NOMO-1 treated with dmso at 0.1 percent for 144 hours (cell line): ENCODE results near the gene SNX20.

Experiments
- DNase-seq: peaks from one replicate; lab custom pipeline; 2025; ENCODE audit not compliant: unreplicated experiment; lab: John Stamatoyannopoulos, UW

SNX20 gene

DNA sequence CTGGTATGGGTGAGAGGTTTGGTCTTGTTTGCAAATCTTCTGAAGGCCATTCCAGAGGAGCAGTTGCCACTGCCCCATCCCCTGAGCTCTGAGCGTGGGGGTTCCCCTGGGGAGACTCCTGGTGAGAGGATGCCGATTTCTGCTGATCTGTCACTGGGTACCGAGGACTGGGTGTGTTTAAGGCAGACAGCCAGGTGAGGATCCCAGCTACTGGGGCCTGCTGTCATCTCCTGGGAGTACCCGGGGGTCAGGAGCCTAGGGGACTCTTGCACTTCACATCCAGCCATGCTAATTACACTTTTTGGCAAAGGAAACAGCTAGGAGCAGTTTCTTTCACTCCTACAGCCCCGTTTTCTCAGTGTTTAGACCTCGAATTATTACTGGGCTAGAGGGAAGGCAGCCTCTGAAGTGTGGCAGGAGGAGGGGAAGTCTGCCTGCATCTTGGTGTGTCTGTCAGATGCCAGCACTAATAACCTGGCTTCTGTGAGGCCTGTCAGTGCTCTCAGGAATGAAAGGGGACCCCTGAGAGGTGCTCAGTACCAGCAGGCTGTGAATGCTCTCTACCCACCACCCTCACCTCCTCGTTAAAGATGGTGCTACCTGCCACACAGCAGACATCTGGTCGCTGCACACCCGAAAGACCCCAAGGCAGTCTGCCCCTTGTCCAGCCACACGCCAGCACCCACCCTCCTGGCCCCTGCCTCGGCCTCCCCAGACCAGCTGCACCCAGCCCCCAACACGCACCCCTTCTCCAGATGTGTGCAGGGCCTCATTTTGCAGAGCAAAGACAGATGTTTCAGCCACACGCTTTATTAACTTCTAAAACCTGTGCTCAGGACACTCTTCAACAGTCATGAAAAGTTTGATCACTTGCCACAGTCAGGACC is 43.2 kb downstream of the SNX20 start:
- no peak for DNase-seq

DNA sequence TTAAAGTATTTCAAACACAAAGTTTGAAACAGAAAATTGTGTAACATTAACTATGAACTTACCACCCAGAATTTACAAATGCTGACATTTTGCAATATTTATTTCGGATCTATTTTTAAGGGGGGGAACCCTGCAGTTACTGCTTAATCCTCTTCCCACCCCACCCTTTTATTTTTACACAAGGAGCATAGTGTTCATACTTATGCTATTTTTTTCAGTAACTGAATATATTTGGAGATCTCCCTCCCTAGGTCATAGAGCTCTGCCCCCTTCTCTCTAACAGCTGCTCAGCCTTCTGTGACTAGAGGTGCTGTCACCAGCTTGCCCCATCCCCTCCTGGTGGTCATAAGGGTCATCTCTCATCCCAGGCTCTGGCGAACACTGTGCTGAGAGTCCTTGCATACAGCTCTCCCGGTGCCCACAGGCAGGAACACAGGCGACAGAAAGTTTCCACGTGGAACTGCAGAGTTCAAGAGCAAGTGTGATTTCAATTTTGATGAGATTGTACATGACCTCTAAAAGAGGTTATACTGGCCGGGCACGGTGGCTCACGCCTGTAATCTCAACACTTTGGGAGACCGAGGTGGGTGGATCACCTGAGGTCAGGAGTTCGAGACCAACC is 44.2 kb downstream of the SNX20 start:
- no peak for DNase-seq

DNA sequence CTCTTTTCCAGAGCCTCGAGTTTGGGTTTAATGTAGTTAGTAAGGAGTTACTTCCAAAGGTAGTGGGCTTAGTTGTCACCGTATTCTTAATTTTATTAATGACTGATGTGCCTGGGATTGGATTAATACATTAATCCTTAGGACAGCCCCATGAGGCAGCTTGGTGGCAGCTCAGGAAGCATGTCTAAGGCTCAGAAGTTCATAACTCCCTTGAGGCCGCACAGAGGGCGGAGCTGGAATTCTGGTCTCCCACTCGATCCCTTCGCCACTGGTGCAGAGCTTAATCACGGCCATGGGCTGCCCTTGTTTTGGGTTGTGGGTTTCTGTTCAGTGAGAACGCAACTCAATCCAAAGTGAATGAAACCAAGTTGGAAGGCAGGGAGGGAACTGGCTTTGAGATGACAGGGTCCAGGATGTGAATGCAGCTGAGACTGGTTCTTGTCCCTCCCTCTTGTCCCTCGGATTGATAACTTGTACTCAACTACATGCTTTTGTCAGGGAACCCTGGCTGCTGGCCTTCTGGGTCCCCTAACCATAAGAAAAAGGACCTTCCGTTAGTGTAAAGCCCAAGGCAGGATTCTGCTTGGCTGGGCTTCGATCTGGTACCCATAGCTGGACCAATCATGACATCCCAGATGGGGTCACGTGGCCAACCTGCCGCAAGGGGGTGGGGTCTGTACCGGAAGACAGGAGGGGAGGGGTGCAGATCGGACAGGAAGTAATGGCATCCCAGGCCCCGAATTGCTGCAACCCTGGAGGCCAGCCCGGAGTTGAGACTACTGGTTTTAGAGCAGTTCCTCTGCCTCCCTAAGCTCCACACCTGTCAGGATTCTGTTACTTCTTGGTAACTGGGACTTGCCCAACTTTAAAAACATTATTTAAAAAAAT is 45.4 kb downstream of the SNX20 start:
- DNase-seq = no peak

DNA sequence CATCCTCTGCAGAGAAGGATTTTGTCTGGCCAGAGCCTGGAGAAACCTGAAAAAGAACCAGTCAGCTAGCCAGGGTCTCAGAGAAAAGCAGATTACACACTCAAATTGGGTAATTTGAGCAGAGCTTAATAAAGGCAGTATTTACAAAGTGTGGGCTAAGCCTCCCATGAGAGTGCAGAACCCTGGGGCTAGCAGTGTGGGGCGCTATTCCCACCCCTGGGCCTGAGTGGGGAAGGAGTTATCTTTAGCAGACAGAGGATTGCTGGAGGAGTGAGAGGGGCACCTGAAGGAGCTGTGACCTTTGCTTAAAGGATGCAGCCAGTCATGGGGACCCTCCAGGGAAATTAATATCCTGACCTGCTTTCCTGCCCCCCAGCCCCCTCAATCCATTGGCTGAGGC is 46.2 kb downstream of the SNX20 start:
- no peak for DNase-seq

DNA sequence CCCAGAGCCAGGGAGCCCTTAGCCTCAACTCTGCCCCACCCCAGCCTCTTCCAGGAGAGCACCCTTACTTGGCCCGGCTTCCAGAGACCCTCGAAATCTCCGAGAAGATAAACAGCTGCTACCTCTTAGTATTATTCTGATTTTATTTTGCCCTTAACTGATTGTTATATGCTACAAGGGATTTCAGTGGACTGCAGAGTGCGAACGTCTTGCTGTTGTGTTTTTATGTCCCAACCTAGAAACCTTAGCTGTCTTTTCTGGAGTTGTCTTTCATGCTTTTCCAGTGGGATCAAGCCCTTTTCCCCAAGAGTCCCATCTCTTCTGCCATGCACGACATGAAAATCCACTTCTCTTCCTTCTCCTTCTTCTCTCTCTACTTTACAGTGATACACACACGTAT is 47.0 kb downstream of the SNX20 start:
- DNase-seq = no peak

DNA sequence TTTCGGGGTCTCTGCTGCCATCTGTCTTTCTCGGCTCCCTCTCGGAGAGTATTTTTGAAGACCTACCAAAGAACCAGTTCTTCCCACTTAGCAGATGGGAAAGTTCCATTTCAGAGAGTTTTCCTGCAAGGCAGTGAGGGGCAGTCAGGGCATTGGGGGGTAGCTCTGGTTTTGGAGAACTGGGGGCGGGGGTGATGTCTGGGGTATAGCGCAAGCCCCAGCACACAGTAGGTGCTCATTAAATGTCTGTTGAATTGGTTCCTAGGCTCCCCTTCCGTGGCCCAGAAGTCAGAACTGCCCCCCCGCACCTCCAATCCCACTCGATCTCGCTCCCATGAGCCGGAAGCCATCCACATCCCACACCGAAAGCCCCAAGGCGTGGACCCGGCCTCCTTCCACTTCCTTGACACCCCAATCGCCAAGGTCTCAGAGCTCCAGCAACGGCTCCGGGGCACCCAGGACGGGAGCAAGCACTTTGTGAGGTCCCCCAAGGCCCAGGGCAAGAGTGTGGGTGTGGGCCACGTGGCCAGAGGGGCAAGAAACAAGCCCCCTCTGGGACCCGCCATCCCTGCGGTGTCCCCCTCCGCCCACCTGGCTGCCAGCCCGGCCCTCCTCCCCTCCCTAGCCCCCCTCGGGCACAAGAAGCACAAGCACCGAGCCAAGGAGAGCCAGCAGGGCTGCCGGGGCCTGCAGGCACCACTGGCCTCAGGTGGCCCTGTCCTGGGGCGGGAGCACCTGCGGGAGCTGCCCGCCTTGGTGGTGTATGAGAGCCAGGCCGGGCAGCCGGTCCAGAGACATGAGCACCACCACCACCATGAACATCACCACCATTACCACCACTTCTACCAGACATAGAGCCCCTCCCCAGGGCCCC is 47.9 kb downstream of the SNX20 start:
- DNase-seq = no peak

DNA sequence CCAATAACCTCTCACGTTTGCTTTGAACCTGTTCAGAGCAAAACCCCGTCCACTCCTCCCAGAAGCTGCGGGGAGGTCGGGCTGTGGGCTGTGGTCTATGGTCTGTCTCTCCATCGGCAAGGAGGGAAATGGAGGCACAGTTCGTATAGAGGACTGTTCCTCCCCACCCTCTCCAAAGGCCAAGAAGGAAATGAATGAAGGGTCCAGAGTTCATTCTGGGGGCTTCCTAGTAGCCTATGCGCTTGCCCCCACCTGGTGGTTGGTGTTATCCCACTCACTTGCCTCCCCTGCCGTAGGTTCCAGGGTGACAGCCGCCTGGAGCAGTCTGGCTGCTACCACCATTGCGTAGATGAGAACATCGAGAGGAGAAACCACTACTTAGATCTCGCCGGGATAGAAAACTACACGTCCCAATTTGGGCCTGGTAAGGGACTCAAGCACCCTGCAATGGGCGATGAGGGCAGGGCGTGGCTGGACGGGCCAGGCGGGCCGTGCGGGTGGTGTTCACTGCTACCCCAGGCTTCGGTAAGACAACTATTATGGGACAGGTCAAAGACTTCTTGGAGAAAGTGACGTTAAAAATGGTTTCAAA is 49.0 kb downstream of the SNX20 start:
- no peak for DNase-seq

DNA sequence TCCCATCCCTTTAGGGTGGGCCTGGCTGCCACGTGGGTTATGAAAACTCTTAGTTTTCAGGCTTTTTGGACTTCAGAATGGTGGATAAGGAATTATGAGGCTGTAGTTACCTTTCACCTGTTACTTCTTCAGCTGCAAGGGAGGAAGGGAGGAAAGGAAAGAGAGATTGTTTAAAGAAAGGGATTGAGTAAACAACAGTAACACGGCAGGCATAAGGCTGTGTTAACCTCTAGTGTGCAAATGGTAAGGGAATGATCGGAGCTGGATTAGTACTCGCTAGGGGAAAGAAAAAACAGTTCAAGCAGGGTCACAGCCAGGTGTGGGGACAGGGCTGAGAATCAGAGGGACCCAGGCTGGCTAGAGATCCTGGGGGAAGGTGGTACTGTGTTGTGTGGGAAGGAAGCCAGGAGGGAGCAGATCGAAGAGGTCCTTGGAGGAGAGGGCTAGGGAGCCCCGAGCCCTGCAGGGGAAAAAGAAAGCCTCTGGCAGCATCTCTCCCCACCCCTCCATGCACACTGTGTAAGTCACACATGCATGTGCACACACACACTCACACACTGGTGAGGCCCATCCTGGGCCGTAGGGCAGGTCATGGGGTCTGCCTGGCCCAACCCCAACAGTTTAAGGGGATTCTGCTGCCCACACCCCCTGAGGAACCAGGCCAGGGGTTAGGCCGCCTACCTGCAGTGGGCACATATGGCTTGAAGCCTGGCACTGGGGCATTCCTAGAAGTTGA is 49.7 kb downstream of the SNX20 start:
- DNase-seq = no peak

DNA sequence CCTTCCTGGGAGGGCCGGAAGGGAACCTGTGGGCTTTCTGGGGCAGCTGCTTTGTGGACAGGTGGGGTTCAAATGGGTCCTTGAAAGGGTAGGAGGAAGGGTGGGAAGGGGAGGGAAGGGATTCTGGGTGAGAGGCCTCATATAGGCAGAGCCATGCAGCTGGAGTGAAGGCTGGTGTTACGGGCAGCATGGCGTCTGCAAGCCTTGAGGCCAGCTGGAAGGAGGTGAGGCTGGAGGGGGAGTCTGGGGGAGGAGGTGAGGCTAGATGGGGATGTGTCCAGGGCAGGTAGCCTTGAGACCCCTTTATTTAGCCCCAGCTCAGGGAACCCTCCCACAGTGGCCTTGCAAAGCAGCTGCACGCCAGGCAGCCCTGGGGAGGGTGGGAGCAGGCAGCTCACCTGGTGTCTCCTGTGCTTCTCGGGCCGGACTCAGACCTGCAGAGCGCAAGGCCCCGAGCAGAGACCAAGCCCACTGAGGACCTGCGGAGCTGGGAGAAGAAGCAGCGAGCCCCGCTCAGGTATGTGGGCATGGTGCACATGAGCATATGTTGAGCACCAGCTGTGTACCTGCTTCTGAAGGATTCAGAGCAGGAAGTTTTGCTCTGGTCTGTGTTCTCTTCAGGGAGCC is 50.6 kb downstream of the SNX20 start:
- no peak for DNase-seq

DNA sequence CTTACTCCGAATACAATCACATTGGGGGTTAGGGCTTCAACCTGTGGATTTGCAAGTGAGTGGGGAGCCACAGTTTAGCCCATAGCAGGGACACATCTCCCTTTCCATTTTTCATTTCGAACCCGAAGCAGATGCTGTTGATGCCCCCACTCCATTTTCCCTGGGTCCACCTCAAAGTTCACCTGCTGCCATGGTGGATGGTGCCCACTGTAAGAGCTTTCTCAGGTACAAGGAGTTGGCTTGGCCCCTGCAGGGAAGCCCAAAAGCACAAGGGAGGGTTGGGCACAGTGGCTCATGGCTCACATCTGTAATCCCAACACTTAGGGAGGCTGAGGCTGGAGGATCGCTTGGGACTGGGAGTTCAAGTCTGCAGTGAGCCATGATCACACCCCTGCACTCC is 51.8 kb downstream of the SNX20 start:
- no peak for DNase-seq

DNA sequence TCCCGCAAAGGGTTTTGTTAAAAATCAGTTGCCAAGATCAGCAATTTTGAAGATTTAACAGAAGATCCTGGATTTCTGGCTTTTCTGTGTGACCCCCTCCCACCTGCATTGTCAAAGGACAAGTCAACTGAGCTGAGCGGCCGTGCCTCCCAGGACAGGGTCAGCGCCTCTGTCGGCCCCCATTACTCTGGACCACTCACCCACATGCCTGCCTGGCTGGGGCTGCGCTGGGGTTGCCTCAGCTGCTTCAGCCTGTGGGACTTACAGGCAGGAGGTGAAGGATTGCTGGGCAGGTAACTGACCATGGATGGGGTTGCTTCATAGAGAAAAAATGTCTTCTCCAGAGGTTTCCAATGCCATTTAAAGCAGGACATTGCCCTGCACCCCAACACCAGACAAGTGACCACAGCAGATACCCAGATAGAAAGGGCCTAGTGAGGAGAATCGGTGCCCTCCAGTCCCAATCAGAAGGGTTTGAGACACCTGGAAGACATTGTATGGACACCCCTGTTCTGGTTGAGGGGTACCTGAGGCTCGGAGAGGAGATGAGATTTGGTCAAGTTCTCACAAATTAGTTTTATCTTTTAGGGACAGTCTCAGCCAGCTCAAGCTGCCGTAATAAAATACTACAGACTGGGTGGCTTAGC is 52.8 kb downstream of the SNX20 start:
- no peak for DNase-seq

DNA sequence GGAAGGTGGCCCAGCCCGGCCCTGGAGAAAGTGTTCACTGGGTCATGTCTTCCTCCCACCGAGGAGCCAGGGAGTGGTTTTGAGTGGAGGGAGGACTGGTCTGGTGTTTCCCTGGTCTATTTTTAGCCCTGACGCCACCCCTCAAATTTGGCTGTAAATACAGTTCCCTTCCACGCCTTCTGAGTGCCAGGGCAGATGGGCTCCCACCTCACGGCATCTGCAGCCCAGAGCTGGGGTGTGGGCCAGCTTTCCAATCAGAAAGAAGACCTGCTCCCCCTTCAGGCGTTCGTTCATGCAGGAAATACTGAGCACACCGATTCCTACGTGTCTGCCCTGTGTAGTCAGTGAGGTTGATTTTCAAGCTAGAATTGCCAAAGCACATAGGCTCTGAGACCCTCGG is 53.7 kb downstream of the SNX20 start:
- no peak for DNase-seq

DNA sequence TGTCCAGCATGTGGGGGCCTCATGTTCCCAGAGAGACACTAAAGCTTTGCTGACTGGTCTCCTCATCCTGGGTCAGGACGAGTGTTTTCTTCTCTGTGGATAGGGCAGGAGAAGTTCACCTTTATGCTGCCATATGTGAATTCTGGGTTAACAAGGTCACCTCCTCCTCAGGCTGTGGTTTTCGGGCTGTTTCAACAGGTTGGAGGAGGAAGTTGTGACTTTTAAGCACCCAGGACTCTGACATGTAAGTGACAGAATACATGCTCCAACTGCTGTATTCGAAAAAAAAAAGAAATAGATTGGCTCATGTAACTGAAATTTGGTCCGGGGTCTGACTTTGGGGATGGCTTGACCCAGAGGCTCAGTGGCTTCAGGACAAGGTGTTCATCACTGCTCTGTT is 54.2 kb downstream of the SNX20 start:
- no peak for DNase-seq

DNA sequence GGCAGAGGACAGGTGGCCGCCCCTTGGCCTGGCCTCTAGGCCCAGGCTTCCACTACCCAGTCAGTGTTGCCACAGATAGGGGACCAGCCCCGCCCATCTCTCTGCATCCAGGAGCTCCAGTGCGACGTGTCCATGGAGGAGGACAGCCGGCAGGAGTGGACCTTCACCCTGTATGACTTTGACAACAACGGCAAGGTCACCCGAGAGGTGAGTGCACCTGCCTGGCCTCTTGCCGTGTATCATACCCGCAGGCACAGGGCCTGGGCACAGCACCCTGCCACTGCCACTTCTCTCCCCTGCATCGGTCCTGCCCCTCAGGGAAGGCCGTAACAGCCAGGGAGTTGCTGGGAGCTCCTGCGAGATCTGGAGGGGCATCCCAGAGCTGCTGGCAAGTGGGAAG is 55.7 kb downstream of the SNX20 start:
- no peak for DNase-seq

DNA sequence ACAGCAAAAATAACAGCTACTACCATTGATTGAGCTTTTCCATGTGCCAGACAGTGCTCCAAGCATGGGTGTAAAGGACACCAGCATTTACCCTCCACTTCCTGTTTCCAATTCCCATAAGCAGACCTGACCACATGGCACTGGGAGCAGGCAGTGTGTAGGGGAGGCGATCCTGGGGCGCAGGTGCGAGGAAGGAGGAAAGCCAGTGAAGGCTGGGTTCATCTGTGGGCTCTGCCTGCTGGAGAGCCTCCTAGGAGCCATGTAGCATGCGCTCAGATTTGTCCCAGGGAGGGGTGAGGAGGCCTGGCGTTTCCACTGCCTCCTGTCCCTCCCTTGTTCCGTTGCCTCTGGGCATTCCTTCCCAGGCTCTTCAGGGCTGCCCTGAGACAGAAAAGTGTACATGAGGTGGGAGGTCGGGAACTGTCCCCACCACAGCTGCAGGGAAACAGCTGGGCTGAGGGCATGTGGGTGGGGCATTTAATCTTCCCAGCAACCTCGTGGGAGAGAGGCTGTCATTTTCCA is 56.6 kb downstream of the SNX20 start:
- no peak for DNase-seq

DNA sequence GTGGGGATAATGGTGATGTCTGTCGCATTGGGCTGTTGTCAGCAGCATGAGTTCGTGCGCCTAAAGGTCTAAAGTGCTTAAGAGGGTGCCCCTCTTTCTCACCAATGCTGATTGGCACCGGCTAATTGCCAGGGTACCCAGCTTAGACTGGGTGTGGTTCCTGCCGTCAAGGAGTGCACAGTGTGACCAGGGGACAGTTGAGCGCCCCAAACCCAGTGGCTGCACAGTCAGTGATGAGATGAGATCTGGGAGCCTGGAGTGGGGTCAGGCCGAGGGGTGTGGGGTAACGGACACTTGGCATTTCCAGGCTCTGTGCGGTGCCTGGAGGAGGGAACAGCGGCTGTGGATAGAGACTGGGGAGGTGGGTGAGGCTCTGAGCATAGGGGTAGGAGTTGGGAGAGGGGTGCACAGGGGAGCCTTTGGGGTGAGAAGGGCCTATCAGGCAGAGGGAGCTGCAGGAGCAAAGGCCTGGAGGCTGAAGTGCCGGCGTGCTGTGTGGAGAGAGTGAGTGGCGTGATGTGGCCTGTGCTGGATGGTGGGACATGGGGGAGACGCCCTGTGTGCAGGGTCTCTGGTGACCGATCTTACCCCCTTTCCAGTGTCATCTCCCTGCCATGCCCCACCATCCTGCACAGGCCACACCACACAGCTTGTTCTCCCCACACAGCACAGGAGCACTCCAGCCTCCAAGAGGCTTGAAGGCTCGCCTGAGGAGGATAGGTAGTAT is 58.3 kb downstream of the SNX20 start:
- no peak for DNase-seq

DNA sequence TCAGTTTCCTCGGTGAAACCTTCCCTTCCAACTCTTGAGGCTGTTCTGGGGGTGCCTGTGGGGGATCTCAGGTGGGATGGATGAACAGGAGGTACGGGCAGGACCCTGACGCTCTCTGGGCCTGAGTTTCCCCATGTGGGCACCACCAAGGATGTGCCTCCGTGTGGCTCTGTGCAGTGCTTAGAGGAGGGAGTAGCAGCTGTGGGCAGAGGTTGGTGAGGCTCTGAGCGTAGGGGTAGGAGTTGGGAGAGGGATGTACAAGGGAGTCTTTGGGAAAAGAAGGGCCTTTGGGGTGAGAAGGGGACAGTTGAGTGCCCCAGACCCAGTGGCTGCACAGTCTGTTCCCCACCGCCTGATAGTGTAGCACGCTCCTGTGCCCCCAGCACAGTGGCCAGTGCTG is 59.1 kb downstream of the SNX20 start:
- DNase-seq = no peak
